Measurements from ENCODE around the gene CNOT4. TPM values are rescaled to one million over a fixed set of nuclear protein-coding genes. Genes with fewer than 3 reads are reported as not detected.

The CNOT4 gene
- total RNA-seq = 21.1 and 22.8 TPM in 2 replicates
- long read RNA-seq, full-length matches to known transcripts = 6 of 18 reads
- long read RNA-seq, partial matches to known transcripts = 7 of 18 reads
- long read RNA-seq, other reads (novel, unspliced or antisense) = 5 of 18 reads

- no peak for TF ChIP-seq CTCF (IDR thresholded peaks at IDR 0.05)
- Mint-ChIP-seq H3K9me3 (ENCODE audit: unreplicated experiment) (no peaks in the 10 kb centered on the region), H3K36me3 (ENCODE audit: unreplicated experiment) (no peaks in the 10 kb centered on the region), H3K27me3 (ENCODE audit: unreplicated experiment) (no peaks in the 10 kb centered on the region), H3K27ac (ENCODE audit: unreplicated experiment) (no peak within 1 kb of the TSS), H3K4me1 (ENCODE audit: unreplicated experiment) (peaks cover 18% of the 10 kb centered on the region), H3K4me3 (ENCODE audit: unreplicated experiment) (no peak within 1 kb of the TSS)
- DNase-seq (ENCODE audit: extremely low spot score, unreplicated experiment) = peak; percentile 98
Measured at GRCh38 chr7:135509839-135510591, at the start of gene CNOT4. TSS of gene CNOT4 (minus strand) at chr7:135510102. CDS start at chr7:135438331, 71,771 bp downstream.

GRCh38 chr7:135558881-135559280 is 49.0 kb upstream of the CNOT4 start:
- no peaks in the 10 kb centered on the region for H3K9me3 Mint-ChIP-seq (ENCODE audit: unreplicated experiment)
- H3K27me3 Mint-ChIP-seq (ENCODE audit: unreplicated experiment) = peaks cover 4% of the 10 kb centered on the region
- no peak overlapping the region for H3K4me3 Mint-ChIP-seq (ENCODE audit: unreplicated experiment)
- no peak for TF ChIP-seq CTCF (IDR thresholded peaks at IDR 0.05)
- H3K27ac Mint-ChIP-seq (ENCODE audit: unreplicated experiment) = no peak overlapping the region
- no peaks in the 10 kb centered on the region for H3K36me3 Mint-ChIP-seq (ENCODE audit: unreplicated experiment)
- DNase-seq (ENCODE audit: extremely low spot score, unreplicated experiment) = no peak
- H3K4me1 Mint-ChIP-seq (ENCODE audit: unreplicated experiment) = peaks cover 4% of the 10 kb centered on the region

GRCh38 chr7:135558337-135558767 is 48.5 kb upstream of the CNOT4 start:
- H3K4me3 Mint-ChIP-seq (ENCODE audit: unreplicated experiment) = no peak overlapping the region
- no peaks in the 10 kb centered on the region for H3K36me3 Mint-ChIP-seq (ENCODE audit: unreplicated experiment)
- peaks cover 4% of the 10 kb centered on the region for H3K4me1 Mint-ChIP-seq (ENCODE audit: unreplicated experiment)
- H3K9me3 Mint-ChIP-seq (ENCODE audit: unreplicated experiment) = no peaks in the 10 kb centered on the region
- peaks cover 4% of the 10 kb centered on the region for H3K27me3 Mint-ChIP-seq (ENCODE audit: unreplicated experiment)
- DNase-seq (ENCODE audit: extremely low spot score, unreplicated experiment) = no peak
- peak; percentile 75 for TF ChIP-seq CTCF (IDR thresholded peaks at IDR 0.05)
- H3K27ac Mint-ChIP-seq (ENCODE audit: unreplicated experiment) = no peak overlapping the region

- no peak within 1 kb of the TSS for H3K27ac Mint-ChIP-seq (ENCODE audit: unreplicated experiment)
- H3K27me3 Mint-ChIP-seq (ENCODE audit: unreplicated experiment) = peaks cover 4% of the 10 kb centered on the region
- H3K9me3 Mint-ChIP-seq (ENCODE audit: unreplicated experiment) = no peaks in the 10 kb centered on the region
- H3K4me1 Mint-ChIP-seq (ENCODE audit: unreplicated experiment) = peaks cover 4% of the 10 kb centered on the region
- peak; percentile 88 for DNase-seq (ENCODE audit: extremely low spot score, unreplicated experiment)
- no peak for TF ChIP-seq CTCF (IDR thresholded peaks at IDR 0.05)
- no peaks in the 10 kb centered on the region for H3K36me3 Mint-ChIP-seq (ENCODE audit: unreplicated experiment)
- H3K4me3 Mint-ChIP-seq (ENCODE audit: unreplicated experiment) = no peak within 1 kb of the TSS
Measured at GRCh38 chr7:135557455-135558336, 47.8 kb upstream of the CNOT4 start, which contains the start of gene NUP205. TSS of gene NUP205 (plus strand) at chr7:135557917. CDS start at chr7:135557945, 28 bp downstream.
